GM18508 (cell line): ENCODE results near the gene REEP3.
A peak's percentile ranks its signal among the peaks of the same experiment; 100 is the strongest.
"Not testable (repeated sequence)": the region's sequence is repeated elsewhere in the genome, so short reads cannot be mapped to it uniquely, and the experiment has no call there.

ENCODE experiments used
- ATAC-seq: cut with Tn5 transposase; IDR thresholded peaks from one replicate; pipeline ENCODE4 v1.9.1; 2021; ENCODE audit warnings: moderate number of reproducible peaks; ENCODE audit not compliant: insufficient read depth, unreplicated experiment

The REEP3 gene

GRCh38 chr10:63520500-63521415, at the start of gene REEP3:
Gene REEP3 (plus strand): TSS chr10:63521401. CDS start chr10:63521546, 145 bp downstream.
- peak; percentile 24 for ATAC-seq

GRCh38 chr10:63474488-63474887, 46.7 kb upstream of the REEP3 start:
- no peak for ATAC-seq

GRCh38 chr10:63477927-63478326, 43.3 kb upstream of the REEP3 start:
- ATAC-seq, result no peak

- no peak for ATAC-seq
Observed at GRCh38 chr10:63478564-63478963, 42.6 kb upstream of the REEP3 start.

GRCh38 chr10:63480237-63480636, 41.0 kb upstream of the REEP3 start:
- ATAC-seq, result no peak

GRCh38 chr10:63481815-63482421, 39.3 kb upstream of the REEP3 start:
- no peak for ATAC-seq

- ATAC-seq, result no peak
Observed at GRCh38 chr10:63483983-63484382, 37.2 kb upstream of the REEP3 start.

- ATAC-seq, result no peak
Observed at GRCh38 chr10:63487990-63488389, 33.2 kb upstream of the REEP3 start.

GRCh38 chr10:63489838-63490237, 31.4 kb upstream of the REEP3 start:
- no peak for ATAC-seq

GRCh38 chr10:63491588-63492316, 29.4 kb upstream of the REEP3 start:
- ATAC-seq, result no peak

GRCh38 chr10:63492317-63492690, 28.9 kb upstream of the REEP3 start:
- ATAC-seq, result not testable (repeated sequence)

GRCh38 chr10:63493004-63493403, 28.2 kb upstream of the REEP3 start:
- ATAC-seq, result no peak

- ATAC-seq, result no peak
Observed at GRCh38 chr10:63494951-63495350, 26.2 kb upstream of the REEP3 start.

- no peak for ATAC-seq
Observed at GRCh38 chr10:63496561-63496960, 24.6 kb upstream of the REEP3 start.

GRCh38 chr10:63497321-63497720, 23.9 kb upstream of the REEP3 start:
- no peak for ATAC-seq

GRCh38 chr10:63498665-63499064, 22.5 kb upstream of the REEP3 start:
- ATAC-seq, result no peak

- not testable (repeated sequence) for ATAC-seq
Observed at GRCh38 chr10:63500551-63500950, 20.6 kb upstream of the REEP3 start.

GRCh38 chr10:63501954-63502353, 19.2 kb upstream of the REEP3 start:
- no peak for ATAC-seq

- ATAC-seq, result no peak
Observed at GRCh38 chr10:63502832-63503231, 18.4 kb upstream of the REEP3 start.

GRCh38 chr10:63503395-63503794, 17.8 kb upstream of the REEP3 start:
- no peak for ATAC-seq
